ENCODE measurements around the gene KRTAP2-2.
"Not testable (repeated sequence)": the region's sequence is repeated elsewhere in the genome, so short reads cannot be mapped to it uniquely, and the experiment has no call there.

GRCh38 chr17:41034346-41034935, 20.6 kb downstream of the KRTAP2-2 start, which contains the start of gene KRTAP1-3:
- not testable (repeated sequence) for TF ChIP-seq CTCF (IDR thresholded peaks at IDR 0.05; ENCODE audit: low read depth, low read length, poor library complexity, severe bottlenecking); EZH2phosphoT487 (IDR thresholded peaks at IDR 0.05; ENCODE audit: borderline replicate concordance, low read length)
